H9 (cell line): Measurements from ENCODE around the gene N4BP3. TPM values are rescaled to one million over a fixed set of nuclear protein-coding genes. Genes with fewer than 3 reads are reported as not detected.

Source experiments
- DNase-seq: peaks from one replicate; pipeline ENCODE4 v3.0.0-alpha.2; 2017
- H2AFZ ChIP-seq: one replicate; pipeline ENCODE4 v1.6.1; 2013; ENCODE audit warnings: mild to moderate bottlenecking, low read length, control low read depth, moderate library complexity
- H2AK5ac ChIP-seq: 2 replicates; pipeline ENCODE4 v1.6.1; 2013; ENCODE audit warnings: low read length, control low read depth, mixed read lengths; ENCODE audit not compliant: insufficient read length
- H2BK120ac ChIP-seq: one replicate; pipeline ENCODE4 v1.6.1; 2013; ENCODE audit warnings: low read depth, mild to moderate bottlenecking, low read length, control low read depth, inconsistent platforms; ENCODE audit not compliant: poor library complexity, severe bottlenecking
- H2BK12ac ChIP-seq: 2 replicates; pipeline ENCODE4 v1.6.1; 2013; ENCODE audit warnings: low read length, control low read depth, mixed read lengths, low read depth; ENCODE audit not compliant: insufficient read length
- H2BK15ac ChIP-seq: 2 replicates; pipeline ENCODE4 v1.6.1; 2013; ENCODE audit warnings: low read depth, low read length, control low read depth
- H2BK20ac ChIP-seq: one replicate; pipeline ENCODE4 v1.6.1; 2013; ENCODE audit warnings: low read depth, mild to moderate bottlenecking, low read length, control low read depth, inconsistent platforms; ENCODE audit not compliant: poor library complexity, severe bottlenecking
- H2BK5ac ChIP-seq: 2 replicates; pipeline ENCODE4 v1.6.1; 2013; ENCODE audit warnings: low read length, control low read depth, mixed read lengths; ENCODE audit not compliant: insufficient read length
- H3K14ac ChIP-seq: 2 replicates; pipeline ENCODE4 v1.6.1; 2013; ENCODE audit warnings: low read length, control low read depth; ENCODE audit not compliant: insufficient read depth
- H3K18ac ChIP-seq: 2 replicates; pipeline ENCODE4 v1.6.1; 2013; ENCODE audit warnings: low read depth, mild to moderate bottlenecking, mixed read lengths, low read length, control low read depth; ENCODE audit not compliant: insufficient read length
- H3K23ac ChIP-seq: 2 replicates; pipeline ENCODE4 v1.6.1; 2013; ENCODE audit warnings: low read length, control low read depth, mixed read lengths, low read depth; ENCODE audit not compliant: insufficient read length
- H3K23me2 ChIP-seq: 2 replicates; pipeline ENCODE4 v1.6.1; 2013; ENCODE audit warnings: low read depth, mild to moderate bottlenecking, mixed read lengths, low read length, control low read depth; ENCODE audit not compliant: insufficient read length, poor library complexity, severe bottlenecking
- H3K27ac ChIP-seq: 2 replicates; pipeline ENCODE4 v1.5.1; 2013; ENCODE audit warnings: low read length, control low read depth, mixed read lengths, low read depth; ENCODE audit not compliant: insufficient read length
- H3K27me3 ChIP-seq: 2 replicates; pipeline ENCODE4 v1.6.1; 2013; ENCODE audit warnings: low read length, control low read depth, inconsistent platforms; ENCODE audit not compliant: insufficient read depth
- H3K4ac ChIP-seq: 2 replicates; pipeline ENCODE4 v1.6.1; 2013; ENCODE audit warnings: low read depth, mild to moderate bottlenecking, control low read depth, inconsistent platforms, low read length, moderate library complexity
- H3K4me1 ChIP-seq: 2 replicates; pipeline ENCODE4 v1.6.1; 2013; ENCODE audit warnings: low read length, control low read depth, inconsistent platforms; ENCODE audit not compliant: insufficient read depth
- H3K4me2 ChIP-seq: 2 replicates; pipeline ENCODE4 v1.6.1; 2013; ENCODE audit warnings: low read length, control low read depth, mixed read lengths; ENCODE audit not compliant: insufficient read length, insufficient read depth
- H3K56ac ChIP-seq: 2 replicates; pipeline ENCODE4 v1.6.1; 2013; ENCODE audit warnings: low read depth, mild to moderate bottlenecking, mixed read lengths, low read length, control low read depth; ENCODE audit not compliant: insufficient read length
- H3K79me1 ChIP-seq: 2 replicates; pipeline ENCODE4 v1.6.1; 2013; ENCODE audit warnings: low read depth, mild to moderate bottlenecking, moderate library complexity, low read length, control low read depth, inconsistent platforms; ENCODE audit not compliant: insufficient read depth, poor library complexity, severe bottlenecking
- H3K79me2 ChIP-seq: 2 replicates; pipeline ENCODE4 v1.6.1; 2013; ENCODE audit warnings: low read length, control low read depth, inconsistent platforms; ENCODE audit not compliant: insufficient read depth
- H3K9ac ChIP-seq: 2 replicates; pipeline ENCODE4 v1.6.1; 2013; ENCODE audit warnings: low read length, control low read depth, mixed read lengths; ENCODE audit not compliant: insufficient read length; ENCODE audit errors: extremely low read depth
- H3K9me3 ChIP-seq: one replicate; pipeline ENCODE4 v1.6.1; 2013; ENCODE audit warnings: low read depth, low read length, inconsistent platforms; ENCODE audit not compliant: control insufficient read depth
- H3T11ph ChIP-seq: one replicate; pipeline ENCODE4 v1.6.1; 2013; ENCODE audit warnings: mild to moderate bottlenecking, low read length, control low read depth, inconsistent platforms
- H4K20me1 ChIP-seq: one replicate; pipeline ENCODE4 v1.6.1; 2013; ENCODE audit not compliant: control insufficient read depth, insufficient read length, insufficient read depth
- H4K5ac ChIP-seq: 2 replicates; pipeline ENCODE4 v1.6.1; 2013; ENCODE audit warnings: low read depth, mild to moderate bottlenecking, mixed read lengths, low read length, control low read depth; ENCODE audit not compliant: insufficient read length
- H4K8ac ChIP-seq: replicated peaks from 2 replicates; pipeline ENCODE4 v1.6.1; 2013; ENCODE audit warnings: low read length, control low read depth, mixed read lengths, low read depth; ENCODE audit not compliant: insufficient read length
- H4K91ac ChIP-seq: 2 replicates; pipeline ENCODE4 v1.6.1; 2013; ENCODE audit warnings: low read depth, mild to moderate bottlenecking, moderate library complexity, mixed read lengths, low read length, control low read depth; ENCODE audit not compliant: insufficient read length
- H3K27ac Mint-ChIP-seq, 3 experiments: 2 replicates in 2 of 3; 3 replicates in 1 of 3; pipeline ENCODE4 v1.8.0; 2020 to 2021; ENCODE audit warnings: mixed read lengths in 3 of 3, mild to moderate bottlenecking in 1 of 3, moderate library complexity in 1 of 3
- H3K27me3 Mint-ChIP-seq: 2 replicates; pipeline ENCODE4 v1.8.0; 2021; ENCODE audit warnings: low read depth, mild to moderate bottlenecking, moderate library complexity, mixed read lengths
- H3K36me3 Mint-ChIP-seq, 3 experiments: 2 replicates in 2 of 3; 3 replicates in 1 of 3; pipeline ENCODE4 v1.8.0; 2020 to 2021; ENCODE audit warnings: low read depth in 3 of 3, mixed read lengths in 3 of 3; ENCODE audit not compliant: insufficient read depth in 1 of 3
- H3K4me1 Mint-ChIP-seq, 2 experiments: 2 replicates each; pipeline ENCODE4 v1.8.0; 2020; ENCODE audit warnings: mixed read lengths in 2 of 2
- H3K4me3 Mint-ChIP-seq, 2 experiments: 2 replicates in 1 of 2; 3 replicates in 1 of 2; pipeline ENCODE4 v1.8.0; 2020 to 2021; ENCODE audit warnings: mild to moderate bottlenecking in 2 of 2, mixed read lengths in 2 of 2, moderate library complexity in 1 of 2
- H3K9me3 Mint-ChIP-seq, 2 experiments: 2 replicates in 1 of 2; 3 replicates in 1 of 2; pipeline ENCODE4 v1.8.0; 2020; ENCODE audit warnings: mild to moderate bottlenecking in 2 of 2, mixed read lengths in 2 of 2, moderate library complexity in 1 of 2
- CTCF ChIP-seq: fragments of 200-600 bp; sonication (generic); conservative IDR thresholded peaks from 3 replicates; pipeline ENCODE4 v1.8.0; 2021; ENCODE audit warnings: antibody characterized with exemption, mild to moderate bottlenecking
- WGBS: extraction: QIAGEN DNeasy Blood & Tissue Kit; methylation state at CpG from one replicate; pipeline ENCODE4 v1.1.7; 2013; ENCODE audit warnings: missing lambda C conversion rate, low lambda C conversion rate, mixed read lengths; ENCODE audit not compliant: insufficient read length; ENCODE audit errors: extremely low coverage; 5-methylcytosine and 5-hydroxymethylcytosine counted together
- total RNA-seq: library from RNA; stranded (reverse); gene quantifications from 2 replicates; pipeline ENCODE4 v1.2.1, GENCODE V29; 2021

The N4BP3 gene
- total RNA-seq, 1 experiment from 2014 or later = 32.1 TPM

DNA sequence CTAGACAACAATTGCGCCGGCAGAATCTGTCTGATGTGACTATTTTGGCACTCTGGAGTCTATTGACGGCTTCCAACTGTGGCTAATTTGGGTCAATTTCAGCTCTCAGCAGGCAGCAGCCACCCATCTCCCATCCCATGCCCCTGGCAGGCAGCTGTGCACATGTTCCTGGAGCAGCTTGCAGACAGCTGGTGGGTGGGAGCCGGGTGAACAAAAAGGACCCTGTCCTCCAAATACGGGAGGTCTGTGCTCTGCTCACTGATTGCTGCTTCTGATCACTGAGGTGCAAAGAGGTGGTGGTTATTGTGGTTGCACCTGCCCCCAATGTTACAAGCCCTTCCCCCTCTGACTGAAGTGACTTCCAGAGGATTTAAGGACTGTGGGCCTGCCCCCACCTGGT lies 45.0 kb upstream of the N4BP3 start:
- Histone ChIP-seq H3K79me1 (no peaks in the 10 kb centered on the region), H2BK120ac (no peak overlapping the region), H3K4me1 (no peaks in the 10 kb centered on the region), H2BK15ac (no peak overlapping the region), H3K23ac (no peak overlapping the region), H3K27ac (no peak overlapping the region), H3K56ac (no peak overlapping the region), H3K4ac (no peak overlapping the region), H3K27me3 (no peaks in the 10 kb centered on the region), H2AFZ (no peak overlapping the region), H3K23me2 (no peaks in the 10 kb centered on the region), H3K14ac (no peak overlapping the region; the same call in 1 of the 2 replicates), H2BK5ac (no peak overlapping the region), H3K4me2 (no peak overlapping the region), H3K18ac (no peak overlapping the region), H3T11ph (no peak overlapping the region), H4K8ac (no peak overlapping the region), H3K79me2 (no peaks in the 10 kb centered on the region), H2BK12ac (no peak overlapping the region), H4K5ac (no peak overlapping the region), H2AK5ac (no peak overlapping the region), H3K9ac (no peak overlapping the region), H4K91ac (no peak overlapping the region), H3K9me3 (no peaks in the 10 kb centered on the region), H2BK20ac (no peak overlapping the region), H4K20me1 (no peaks in the 10 kb centered on the region)
- Mint-ChIP-seq H3K27me3 (peaks cover 8% of the 10 kb centered on the region), H3K4me3 (no peak overlapping the region; a peak in 1 of 5 replicates), H3K27ac (no peak overlapping the region), H3K9me3 (no peaks in the 10 kb centered on the region), H3K36me3 (no peaks in the 10 kb centered on the region), H3K4me1 (0 out of 4 replicates have a peak, but pooled peaks cover 0 to 5% of the 10 kb centered on the region in 2 experiments)
- TF ChIP-seq CTCF = no peak
- no CpG with 5 or more reads among the region's 5 CpGs for WGBS
- DNase-seq = no peak
